ENCODE measurements around the gene ZMYND15.

DNA sequence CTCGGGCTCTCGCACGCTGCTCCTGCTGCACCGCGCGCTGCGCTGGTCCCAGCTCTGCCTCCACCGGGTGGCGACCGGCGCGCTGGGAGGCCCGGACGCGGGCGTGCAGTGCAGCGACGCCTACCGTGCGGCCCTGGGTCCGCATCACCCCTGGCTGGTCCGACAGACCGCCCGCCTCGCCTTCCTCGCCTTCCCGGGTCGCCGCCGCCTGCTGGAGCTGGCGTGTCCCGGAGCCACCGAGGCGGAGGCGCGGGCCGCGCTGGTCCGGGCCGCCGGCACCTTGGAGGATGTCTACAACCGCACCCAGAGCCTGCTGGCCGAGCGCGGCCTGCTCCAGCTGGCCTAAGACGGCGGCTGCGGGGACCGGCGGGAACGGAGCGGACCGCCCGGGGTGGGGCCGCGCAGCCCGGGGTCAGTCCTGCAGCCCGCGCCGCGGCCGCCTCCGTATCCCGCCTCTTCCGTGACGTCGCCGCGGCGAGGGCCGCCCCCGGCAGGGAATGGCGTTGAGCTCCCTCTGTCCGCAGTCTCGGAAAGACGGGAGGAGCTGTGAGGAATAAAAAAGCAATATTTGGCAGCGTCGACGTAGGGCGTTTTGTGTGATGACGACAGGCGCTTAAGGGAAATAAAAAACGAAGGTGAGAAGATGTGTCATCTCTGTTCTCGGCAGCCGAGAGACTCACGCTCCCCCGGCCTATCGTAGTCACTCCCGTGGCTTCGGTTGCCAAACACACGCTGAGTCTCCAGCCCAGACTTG, 50.5 kb downstream of the ZMYND15 start:
- TF ChIP-seq, protein P1, sequence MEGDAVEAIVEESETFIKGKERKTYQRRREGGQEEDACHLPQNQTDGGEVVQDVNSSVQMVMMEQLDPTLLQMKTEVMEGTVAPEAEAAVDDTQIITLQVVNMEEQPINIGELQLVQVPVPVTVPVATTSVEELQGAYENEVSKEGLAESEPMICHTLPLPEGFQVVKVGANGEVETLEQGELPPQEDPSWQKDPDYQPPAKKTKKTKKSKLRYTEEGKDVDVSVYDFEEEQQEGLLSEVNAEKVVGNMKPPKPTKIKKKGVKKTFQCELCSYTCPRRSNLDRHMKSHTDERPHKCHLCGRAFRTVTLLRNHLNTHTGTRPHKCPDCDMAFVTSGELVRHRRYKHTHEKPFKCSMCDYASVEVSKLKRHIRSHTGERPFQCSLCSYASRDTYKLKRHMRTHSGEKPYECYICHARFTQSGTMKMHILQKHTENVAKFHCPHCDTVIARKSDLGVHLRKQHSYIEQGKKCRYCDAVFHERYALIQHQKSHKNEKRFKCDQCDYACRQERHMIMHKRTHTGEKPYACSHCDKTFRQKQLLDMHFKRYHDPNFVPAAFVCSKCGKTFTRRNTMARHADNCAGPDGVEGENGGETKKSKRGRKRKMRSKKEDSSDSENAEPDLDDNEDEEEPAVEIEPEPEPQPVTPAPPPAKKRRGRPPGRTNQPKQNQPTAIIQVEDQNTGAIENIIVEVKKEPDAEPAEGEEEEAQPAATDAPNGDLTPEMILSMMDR (IDR thresholded peaks at IDR 0.05) = peak; percentile 52 to 96 (median 74)
- TF ChIP-seq POLR2A (IDR thresholded peaks at IDR 0.05) = peak; percentile 86
